Gastrocnemius medialis (tissue), 4 donors: Measurements from ENCODE around the gene ATXN10.

ENCODE experiments used
- POLR2A ChIP-seq, 2 donors: fragments of 450-650 bp; IDR thresholded peaks; one replicate each; pipeline ENCODE4 v1.6.1; 2017; ENCODE audit warnings: antibody characterized with exemption in 2 of 2, mild to moderate bottlenecking in 2 of 2, moderate library complexity in 2 of 2
- TF ChIP-seq, protein P1 (sequence below), 5 experiments: fragments of 450-650 bp in 3 of 5; fragments of 200-600 bp in 2 of 5; sonication (generic) in 2 of 5; IDR thresholded peaks in 4 of 5; conservative IDR thresholded peaks in 1 of 5; 1 replicate in 4 of 5; 2 replicates in 1 of 5; pipeline ENCODE4 v1.5.1; 2016 to 2019; ENCODE audit warnings: antibody characterized with exemption in 5 of 5, mild to moderate bottlenecking in 3 of 5, moderate library complexity in 3 of 5

GRCh38 chr22:45690008-45690407, 18.4 kb downstream of the ATXN10 start:
- TF ChIP-seq, protein P1, sequence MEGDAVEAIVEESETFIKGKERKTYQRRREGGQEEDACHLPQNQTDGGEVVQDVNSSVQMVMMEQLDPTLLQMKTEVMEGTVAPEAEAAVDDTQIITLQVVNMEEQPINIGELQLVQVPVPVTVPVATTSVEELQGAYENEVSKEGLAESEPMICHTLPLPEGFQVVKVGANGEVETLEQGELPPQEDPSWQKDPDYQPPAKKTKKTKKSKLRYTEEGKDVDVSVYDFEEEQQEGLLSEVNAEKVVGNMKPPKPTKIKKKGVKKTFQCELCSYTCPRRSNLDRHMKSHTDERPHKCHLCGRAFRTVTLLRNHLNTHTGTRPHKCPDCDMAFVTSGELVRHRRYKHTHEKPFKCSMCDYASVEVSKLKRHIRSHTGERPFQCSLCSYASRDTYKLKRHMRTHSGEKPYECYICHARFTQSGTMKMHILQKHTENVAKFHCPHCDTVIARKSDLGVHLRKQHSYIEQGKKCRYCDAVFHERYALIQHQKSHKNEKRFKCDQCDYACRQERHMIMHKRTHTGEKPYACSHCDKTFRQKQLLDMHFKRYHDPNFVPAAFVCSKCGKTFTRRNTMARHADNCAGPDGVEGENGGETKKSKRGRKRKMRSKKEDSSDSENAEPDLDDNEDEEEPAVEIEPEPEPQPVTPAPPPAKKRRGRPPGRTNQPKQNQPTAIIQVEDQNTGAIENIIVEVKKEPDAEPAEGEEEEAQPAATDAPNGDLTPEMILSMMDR (IDR thresholded peaks at IDR 0.05 in 4 of 5, conservative IDR thresholded peaks at IDR 0.05 in 1 of 5) = no peak
- no peak for TF ChIP-seq POLR2A (IDR thresholded peaks at IDR 0.05)
